K562 treated with DMSO at 1 percent for 4 hours (cell line): ENCODE data around the gene CRTC1. TPM values are rescaled to one million over a fixed set of nuclear protein-coding genes. Genes with fewer than 3 reads are reported as not detected.

Source experiments
- total RNA-seq: library from RNA; unstranded; fragments of 300-600 nt; gene quantifications from 2 replicates; pipeline ENCODE4 v1.2.3, GENCODE V29; 2022; ENCODE audit not compliant: insufficient read depth

CRTC1 gene, protein sequence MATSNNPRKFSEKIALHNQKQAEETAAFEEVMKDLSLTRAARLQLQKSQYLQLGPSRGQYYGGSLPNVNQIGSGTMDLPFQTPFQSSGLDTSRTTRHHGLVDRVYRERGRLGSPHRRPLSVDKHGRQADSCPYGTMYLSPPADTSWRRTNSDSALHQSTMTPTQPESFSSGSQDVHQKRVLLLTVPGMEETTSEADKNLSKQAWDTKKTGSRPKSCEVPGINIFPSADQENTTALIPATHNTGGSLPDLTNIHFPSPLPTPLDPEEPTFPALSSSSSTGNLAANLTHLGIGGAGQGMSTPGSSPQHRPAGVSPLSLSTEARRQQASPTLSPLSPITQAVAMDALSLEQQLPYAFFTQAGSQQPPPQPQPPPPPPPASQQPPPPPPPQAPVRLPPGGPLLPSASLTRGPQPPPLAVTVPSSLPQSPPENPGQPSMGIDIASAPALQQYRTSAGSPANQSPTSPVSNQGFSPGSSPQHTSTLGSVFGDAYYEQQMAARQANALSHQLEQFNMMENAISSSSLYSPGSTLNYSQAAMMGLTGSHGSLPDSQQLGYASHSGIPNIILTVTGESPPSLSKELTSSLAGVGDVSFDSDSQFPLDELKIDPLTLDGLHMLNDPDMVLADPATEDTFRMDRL
- total RNA-seq = 11.7 and 13.6 TPM in 2 replicates

DNA sequence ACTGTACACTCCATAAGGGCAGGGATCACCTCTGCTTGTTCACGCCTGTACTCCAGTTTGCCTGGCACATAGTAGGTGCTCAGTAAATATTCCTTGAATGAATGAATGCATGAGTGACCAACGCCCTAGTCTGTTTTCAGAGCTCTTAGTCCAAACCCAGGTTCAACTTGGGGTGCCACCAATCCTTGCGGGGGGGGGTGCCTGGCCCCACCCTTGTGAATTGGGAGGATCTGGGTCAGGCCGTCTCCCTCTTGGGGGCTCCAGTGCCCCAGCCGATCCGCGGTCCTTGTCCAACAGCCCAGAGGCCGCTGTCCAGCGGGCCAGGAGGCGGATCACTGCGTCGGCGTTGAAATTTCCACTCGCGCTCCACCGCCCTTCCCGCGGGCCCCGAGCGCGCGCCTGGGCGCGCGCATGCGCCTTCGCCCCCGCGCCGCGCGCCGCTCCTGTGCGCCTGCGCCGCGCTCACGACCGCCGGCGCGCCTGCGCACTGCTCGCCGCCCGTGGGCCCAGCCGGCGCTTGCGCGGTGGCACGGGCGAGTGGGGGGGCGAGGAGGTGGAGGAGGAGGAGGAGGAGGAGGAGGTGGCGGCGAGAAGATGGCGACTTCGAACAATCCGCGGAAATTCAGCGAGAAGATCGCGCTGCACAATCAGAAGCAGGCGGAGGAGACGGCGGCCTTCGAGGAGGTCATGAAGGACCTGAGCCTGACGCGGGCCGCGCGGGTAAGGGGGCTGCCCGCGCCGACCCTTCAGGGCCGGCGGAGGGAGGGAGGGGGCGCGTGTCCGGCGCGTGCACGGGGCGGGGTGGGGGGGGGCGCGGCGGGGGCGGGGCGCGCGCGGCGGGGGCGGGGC lies at the start of gene CRTC1:
Gene CRTC1, plus strand, starts transcription at position 572 of the 849 bp plus-strand sequence. Its CDS starts 23 bp downstream, at position 595.

GRCh38 chr19:18636969-18637629 lies 46.4 kb upstream of the CRTC1 start, which contains the start of gene KLHL26:
Gene KLHL26 (plus strand): TSS chr19:18637028. CDS start chr19:18637055, 27 bp downstream.

GRCh38 chr19:18790566-18791314 lies 107.3 kb downstream of the CRTC1 start, which contains the start of gene COMP:
Gene COMP (minus strand): TSS chr19:18791305. CDS start chr19:18791269, 36 bp downstream.

DNA sequence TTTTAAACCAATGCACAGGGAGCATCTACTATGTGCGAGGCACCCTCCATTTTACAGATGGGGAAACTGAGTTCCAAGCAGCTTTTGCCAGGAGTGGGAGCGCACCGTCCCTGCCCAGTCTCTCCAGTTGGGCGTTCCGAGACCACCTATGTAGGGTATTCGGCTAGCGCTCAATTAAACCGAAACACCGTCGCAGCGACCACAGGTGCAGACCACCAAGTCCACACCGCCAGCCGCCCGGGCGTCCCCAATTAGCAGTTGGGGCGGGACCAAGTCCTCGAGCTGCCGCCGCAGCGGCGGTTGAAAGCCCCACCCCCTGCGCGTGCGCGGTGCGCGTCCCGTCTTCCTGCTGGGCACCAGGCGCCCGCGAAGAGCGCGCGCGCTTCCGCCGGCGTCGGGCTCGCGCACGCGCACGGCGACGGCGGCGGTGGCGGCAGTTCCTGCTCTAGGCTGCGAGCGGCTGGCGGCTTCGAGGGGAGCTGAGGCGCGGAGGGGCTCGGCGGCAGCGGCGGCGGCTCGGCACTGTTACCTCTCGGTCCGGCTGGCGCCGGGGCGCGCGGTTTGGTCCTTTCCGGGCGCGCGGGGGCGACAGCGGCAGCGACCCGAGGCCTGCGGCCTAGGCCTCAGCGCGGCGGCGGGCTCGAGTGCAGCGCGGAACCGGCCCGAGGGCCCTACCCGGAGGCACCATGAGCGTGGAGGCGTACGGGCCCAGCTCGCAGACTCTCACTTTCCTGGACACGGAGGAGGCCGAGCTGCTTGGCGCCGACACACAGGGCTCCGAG lies 148.2 kb downstream of the CRTC1 start, which contains the start of gene UPF1:
Gene UPF1, plus strand, starts transcription at position 436 of the 782 bp plus-strand sequence. Its CDS starts 251 bp downstream, at position 687.

Other genes starting within 250 kb of the CRTC1 start
- gene ISYNA1, start 245.5 kb upstream of the CRTC1 start, total RNA-seq = 348 and 429 TPM in 2 replicates
- gene ELL, start 161.6 kb upstream of the CRTC1 start, total RNA-seq = 10.4 and 11.2 TPM in 2 replicates
- 338 and 375 TPM in 2 replicates for gene FKBP8, start 140.1 kb upstream of the CRTC1 start, total RNA-seq
- 151 and 162 TPM in 2 replicates for gene KXD1, start 125.8 kb upstream of the CRTC1 start, total RNA-seq
- 2,638 and 2,847 TPM in 2 replicates for gene UBA52, start 111.8 kb upstream of the CRTC1 start, total RNA-seq
- 80.6 and 108 TPM in 2 replicates for gene REX1BD, start 94.9 kb upstream of the CRTC1 start, total RNA-seq
- gene CRLF1, start 76.9 kb upstream of the CRTC1 start, total RNA-seq = 4.2 TPM in 1 of 2 replicates, not detected in the other
- gene TMEM59L, start 70.8 kb upstream of the CRTC1 start, total RNA-seq = 0.41 TPM in 1 of 2 replicates, not detected in the other
- 10.1 and 13.3 TPM in 2 replicates for gene KLHL26, start 46.7 kb upstream of the CRTC1 start, total RNA-seq
- not detected in 2 replicates for gene COMP, start 107.6 kb downstream of the CRTC1 start, total RNA-seq
- gene UPF1, start 148.3 kb downstream of the CRTC1 start, total RNA-seq = 72.8 and 86.1 TPM in 2 replicates
- 0.74 TPM in 1 of 2 replicates, not detected in the other for gene CERS1, start 212.5 kb downstream of the CRTC1 start, total RNA-seq
- 391 and 452 TPM in 2 replicates for gene COPE, start 235.7 kb downstream of the CRTC1 start, total RNA-seq
- gene DDX49, start 236.0 kb downstream of the CRTC1 start, total RNA-seq = 68.2 and 90.6 TPM in 2 replicates